Activated CD8-positive, alpha-beta memory T cell treated with anti-CD3 and anti-CD28 coated beads, Interleukin-2, amount 50 U/mL, for 1 hour (primary cell): ENCODE measurements around the gene SYT8.

ENCODE experiments used
- DNase-seq: peaks from one replicate; pipeline ENCODE4 v3.0.0-alpha.2; 2020; ENCODE audit errors: extremely low read depth

SYT8 gene

GRCh38 chr11:1845561-1846452 is 11.0 kb downstream of the SYT8 start:
- DNase-seq, result no peak

GRCh38 chr11:1846453-1846932 is 11.7 kb downstream of the SYT8 start:
- no peak for DNase-seq

- DNase-seq, result no peak
Measured at GRCh38 chr11:1847006-1847735, 12.4 kb downstream of the SYT8 start.

GRCh38 chr11:1847926-1848639 is 13.3 kb downstream of the SYT8 start:
- DNase-seq, result no peak

- DNase-seq, result no peak
Measured at GRCh38 chr11:1848640-1849430, 14.0 kb downstream of the SYT8 start.

GRCh38 chr11:1851468-1852180 is 16.8 kb downstream of the SYT8 start:
- DNase-seq, result no peak

GRCh38 chr11:1852271-1852876 is 17.6 kb downstream of the SYT8 start:
- no peak for DNase-seq

GRCh38 chr11:1852877-1853276 is 18.1 kb downstream of the SYT8 start, which contains the start of gene LSP1:
Gene LSP1, plus strand, starts transcription at chr11:1853084. Its CDS starts 61 bp downstream, at chr11:1853145.
- peak; percentile 69 for DNase-seq

- no peak for DNase-seq
Measured at GRCh38 chr11:1853376-1854131, 18.8 kb downstream of the SYT8 start.

- DNase-seq, result no peak
Measured at GRCh38 chr11:1854132-1854948, 19.6 kb downstream of the SYT8 start.

- DNase-seq, result no peak
Measured at GRCh38 chr11:1854949-1855885, 20.4 kb downstream of the SYT8 start.

GRCh38 chr11:1855886-1856265 is 21.1 kb downstream of the SYT8 start:
- DNase-seq, result no peak

- DNase-seq, result no peak
Measured at GRCh38 chr11:1856306-1857005, 21.7 kb downstream of the SYT8 start.

GRCh38 chr11:1857064-1857463 is 22.3 kb downstream of the SYT8 start:
- no peak for DNase-seq

GRCh38 chr11:1858154-1858553 is 23.4 kb downstream of the SYT8 start:
- DNase-seq, result no peak

- no peak for DNase-seq
Measured at GRCh38 chr11:1858576-1858975, 23.8 kb downstream of the SYT8 start.

GRCh38 chr11:1859004-1859403 is 24.2 kb downstream of the SYT8 start:
- DNase-seq, result no peak
